ENCODE data around the gene ATXN7L1. TPM values are rescaled to one million over a fixed set of nuclear protein-coding genes. Genes with fewer than 3 reads are reported as not detected.
"Not testable (repeated sequence)": the region's sequence is repeated elsewhere in the genome, so short reads cannot be mapped to it uniquely, and the experiment has no call there.

Gene ATXN7L1
- total RNA-seq, 4 donors from 2014 or later = 4.6 to 12.5 (median 10.1) TPM

GRCh38 chr7:105599551-105599950 is 276.8 kb downstream of the ATXN7L1 start:
- H3K4me1 ChIP-seq = no peaks in the 10 kb centered on the region
- 78% methylated on average over 3 of the region's 3 CpGs for WGBS
- no peaks in the 10 kb centered on the region for H3K27me3 ChIP-seq
- no peaks in the 10 kb centered on the region for H3K36me3 ChIP-seq
- no peak for DNase-seq (ENCODE audit: extremely low spot score)
- intact Hi-C loops (cut with DNase I) = no loop called here
- H3K27ac ChIP-seq (replicated peaks in 1 of 4) = no peak overlapping the region
- TF ChIP-seq POLR2AphosphoS5 (IDR thresholded peaks at IDR 0.05) (no peak), POLR2A (IDR thresholded peaks at IDR 0.05; ENCODE audit: low read depth) (no peak), EP300 (IDR thresholded peaks at IDR 0.05) (no peak), CTCF (IDR thresholded peaks at IDR 0.05) (no peak)
- no peak overlapping the region for H3K4me3 ChIP-seq
- no peaks in the 10 kb centered on the region for H3K9me3 ChIP-seq

- H3K9me3 ChIP-seq; H3K27me3 ChIP-seq; H3K27ac ChIP-seq (replicated peaks in 1 of 4); DNase-seq (ENCODE audit: extremely low spot score); intact Hi-C loops (cut with DNase I); H3K36me3 ChIP-seq; H3K4me1 ChIP-seq; H3K4me3 ChIP-seq: not testable (repeated sequence)
- 94% methylated on average over 6 of the region's 8 CpGs for WGBS
Observed at GRCh38 chr7:105599080-105599479, 277.3 kb downstream of the ATXN7L1 start.

- Histone ChIP-seq H3K9me3 (no peaks in the 10 kb centered on the region), H3K27ac (replicated peaks in 1 of 4) (no peak overlapping the region), H3K4me1 (no peaks in the 10 kb centered on the region), H3K27me3 (no peaks in the 10 kb centered on the region), H3K4me3 (no peak overlapping the region), H3K36me3 (no peaks in the 10 kb centered on the region)
- WGBS = 58% methylated on average over 4 of the region's 4 CpGs
- no peak for DNase-seq (ENCODE audit: extremely low spot score)
- no peak for TF ChIP-seq POLR2A (IDR thresholded peaks at IDR 0.05; ENCODE audit: low read depth)
- TF ChIP-seq EP300 (IDR thresholded peaks at IDR 0.05) = no peak
- no peak for TF ChIP-seq POLR2AphosphoS5 (IDR thresholded peaks at IDR 0.05)
- TF ChIP-seq CTCF (IDR thresholded peaks at IDR 0.05) = no peak
- intact Hi-C loops (cut with DNase I) = no loop called here
Observed at GRCh38 chr7:105596866-105597265, 279.5 kb downstream of the ATXN7L1 start.

- H3K36me3 ChIP-seq = no peaks in the 10 kb centered on the region
- TF ChIP-seq EP300 (IDR thresholded peaks at IDR 0.05) (no peak), CTCF (IDR thresholded peaks at IDR 0.05) (no peak), POLR2A (IDR thresholded peaks at IDR 0.05; ENCODE audit: low read depth) (no peak), POLR2AphosphoS5 (IDR thresholded peaks at IDR 0.05) (no peak)
- WGBS = 63% methylated on average over 3 of the region's 3 CpGs
- H3K4me3 ChIP-seq = no peak overlapping the region
- intact Hi-C loops (cut with DNase I) = no loop called here
- no peak overlapping the region for H3K27ac ChIP-seq (replicated peaks in 1 of 4)
- H3K4me1 ChIP-seq = peaks cover 0 to 5% (median 2%) of the 10 kb centered on the region in 4 donors
- H3K9me3 ChIP-seq = no peaks in the 10 kb centered on the region
- no peaks in the 10 kb centered on the region for H3K27me3 ChIP-seq
- no peak for DNase-seq (ENCODE audit: extremely low spot score)
Observed at GRCh38 chr7:105594034-105594433, 282.4 kb downstream of the ATXN7L1 start.

- no peak for DNase-seq (ENCODE audit: extremely low spot score)
- WGBS = 72% methylated on average over 2 of the region's 2 CpGs
- no peaks in the 10 kb centered on the region for H3K27me3 ChIP-seq
- no peaks in the 10 kb centered on the region for H3K9me3 ChIP-seq
- H3K36me3 ChIP-seq = no peaks in the 10 kb centered on the region
- no peak overlapping the region for H3K27ac ChIP-seq (replicated peaks in 1 of 4)
- no peak overlapping the region for H3K4me3 ChIP-seq
- no peak for TF ChIP-seq EP300 (IDR thresholded peaks at IDR 0.05)
- intact Hi-C loops (cut with DNase I) = no loop called here
- H3K4me1 ChIP-seq = peaks cover 0 to 6% (median 2%) of the 10 kb centered on the region in 4 donors
Observed at GRCh38 chr7:105591522-105591921, 284.9 kb downstream of the ATXN7L1 start.

- H3K27me3 ChIP-seq = no peaks in the 10 kb centered on the region
- H3K27ac ChIP-seq (replicated peaks in 1 of 4) = no peak overlapping the region
- no peaks in the 10 kb centered on the region for H3K36me3 ChIP-seq
- no peaks in the 10 kb centered on the region for H3K9me3 ChIP-seq
- no peak for TF ChIP-seq POLR2A (IDR thresholded peaks at IDR 0.05; ENCODE audit: low read depth)
- no peak for TF ChIP-seq POLR2AphosphoS5 (IDR thresholded peaks at IDR 0.05)
- TF ChIP-seq CTCF (IDR thresholded peaks at IDR 0.05) = no peak
- TF ChIP-seq EP300 (IDR thresholded peaks at IDR 0.05) = no peak
- peaks cover 0 to 6% (median 2%) of the 10 kb centered on the region in 4 donors for H3K4me1 ChIP-seq
- 77% methylated on average over 5 of the region's 5 CpGs for WGBS
- intact Hi-C loops (cut with DNase I) = no loop called here
- DNase-seq (ENCODE audit: extremely low spot score) = no peak
- H3K4me3 ChIP-seq = no peak overlapping the region
Observed at GRCh38 chr7:105590793-105591192, 285.6 kb downstream of the ATXN7L1 start.

All from esophagus muscularis mucosa (tissue), 4 donors.